SKM-1 (cell line): ENCODE results near the gene HRCT1.
A peak's percentile ranks its signal among the peaks of the same experiment; 100 is the strongest.

Source experiments
- DNase-seq: peaks from one replicate; lab custom pipeline; 2025; ENCODE audit not compliant: unreplicated experiment; lab: John Stamatoyannopoulos, UW

Gene HRCT1

GRCh38 chr9:35940458-35941407, 34.7 kb downstream of the HRCT1 start:
- no peak for DNase-seq

GRCh38 chr9:35942286-35942685, 36.3 kb downstream of the HRCT1 start:
- no peak for DNase-seq

- DNase-seq, result no peak
These were observed 38.2 kb downstream of the HRCT1 start for GRCh38 chr9:35944173-35944572.

- no peak for DNase-seq
These were observed 38.8 kb downstream of the HRCT1 start for GRCh38 chr9:35944841-35945240.

- DNase-seq, result peak; percentile 51
These were observed 39.5 kb downstream of the HRCT1 start for GRCh38 chr9:35945341-35946018.

GRCh38 chr9:35948451-35948850, 42.4 kb downstream of the HRCT1 start:
- no peak for DNase-seq

GRCh38 chr9:35948901-35949318, 42.9 kb downstream of the HRCT1 start:
- no peak for DNase-seq

GRCh38 chr9:35951736-35952135, 45.7 kb downstream of the HRCT1 start:
- no peak for DNase-seq

GRCh38 chr9:35952526-35953191, 46.7 kb downstream of the HRCT1 start:
- no peak for DNase-seq

- peak; percentile 59 for DNase-seq
These were observed 49.0 kb downstream of the HRCT1 start for GRCh38 chr9:35954942-35955546.

GRCh38 chr9:35956651-35957050, 50.6 kb downstream of the HRCT1 start:
- no peak for DNase-seq
